ENCODE measurements around the gene SYTL4. TPM values are rescaled to one million over a fixed set of nuclear protein-coding genes. Genes with fewer than 3 reads are reported as not detected.

SYTL4 gene
- total RNA-seq, 1 experiment from 2014 or later, result 0.30 TPM

GRCh38 chrX:100685997-100686305 is 46.0 kb downstream of the SYTL4 start:
- Histone ChIP-seq H3K27me3 (ENCODE audit: low read length) (no peaks in the 10 kb centered on the region), H3K4me1 (ENCODE audit: low read length) (no peaks in the 10 kb centered on the region), H3K36me3 (ENCODE audit: insufficient read depth, low read length) (no peaks in the 10 kb centered on the region), H2AFZ (ENCODE audit: low read length) (no peak overlapping the region), H3K27ac (ENCODE audit: low read length) (no peak overlapping the region), H3K4me2 (ENCODE audit: low read depth, low read length, poor library complexity, severe bottlenecking) (no peak overlapping the region), H3K9ac (ENCODE audit: low read length) (no peak overlapping the region), H3K9me2 (replicated peaks; ENCODE audit: insufficient read depth, low read length) (no peaks in the 10 kb centered on the region), H4K20me1 (ENCODE audit: insufficient read depth, low read depth, low read length) (no peaks in the 10 kb centered on the region), H3K9me3 (ENCODE audit: low read length) (no peaks in the 10 kb centered on the region), H3K79me2 (ENCODE audit: low read length) (no peaks in the 10 kb centered on the region), H3K4me3 (ENCODE audit: low read length) (no peak overlapping the region)
- DNase-seq, result no peak

- H3K27me3 ChIP-seq (ENCODE audit: low read length), result no peaks in the 10 kb centered on the region
- H3K9me2 ChIP-seq (replicated peaks; ENCODE audit: insufficient read depth, low read length), result no peaks in the 10 kb centered on the region
- no peak overlapping the region for H2AFZ ChIP-seq (ENCODE audit: low read length)
- H3K4me2 ChIP-seq (ENCODE audit: low read depth, low read length, poor library complexity, severe bottlenecking), result no peak overlapping the region
- H3K4me1 ChIP-seq (ENCODE audit: low read length), result no peaks in the 10 kb centered on the region
- H3K9ac ChIP-seq (ENCODE audit: low read length), result no peak overlapping the region
- no peaks in the 10 kb centered on the region for H3K79me2 ChIP-seq (ENCODE audit: low read length)
- H4K20me1 ChIP-seq (ENCODE audit: insufficient read depth, low read depth, low read length), result no peaks in the 10 kb centered on the region
- no peak overlapping the region for H3K4me3 ChIP-seq (ENCODE audit: low read length)
- H3K9me3 ChIP-seq (ENCODE audit: low read length), result no peaks in the 10 kb centered on the region
- DNase-seq, result peak; percentile 94
- no peak overlapping the region for H3K27ac ChIP-seq (ENCODE audit: low read length)
- H3K36me3 ChIP-seq (ENCODE audit: insufficient read depth, low read length), result no peaks in the 10 kb centered on the region
These were observed 46.5 kb downstream of the SYTL4 start for GRCh38 chrX:100685284-100685996.

GRCh38 chrX:100682939-100683338 is 49.0 kb downstream of the SYTL4 start:
- Histone ChIP-seq H4K20me1 (ENCODE audit: insufficient read depth, low read depth, low read length) (no peaks in the 10 kb centered on the region), H3K9me3 (ENCODE audit: low read length) (no peaks in the 10 kb centered on the region), H3K36me3 (ENCODE audit: insufficient read depth, low read length) (no peaks in the 10 kb centered on the region), H3K27me3 (ENCODE audit: low read length) (no peaks in the 10 kb centered on the region), H3K79me2 (ENCODE audit: low read length) (no peaks in the 10 kb centered on the region), H3K9ac (ENCODE audit: low read length) (no peak overlapping the region), H2AFZ (ENCODE audit: low read length) (no peak overlapping the region), H3K27ac (ENCODE audit: low read length) (no peak overlapping the region), H3K4me1 (ENCODE audit: low read length) (no peaks in the 10 kb centered on the region), H3K4me2 (ENCODE audit: low read depth, low read length, poor library complexity, severe bottlenecking) (no peak overlapping the region), H3K9me2 (replicated peaks; ENCODE audit: insufficient read depth, low read length) (no peaks in the 10 kb centered on the region), H3K4me3 (ENCODE audit: low read length) (no peak overlapping the region)
- no peak for DNase-seq

- no peaks in the 10 kb centered on the region for H4K20me1 ChIP-seq (ENCODE audit: insufficient read depth, low read depth, low read length)
- no peak overlapping the region for H3K4me2 ChIP-seq (ENCODE audit: low read depth, low read length, poor library complexity, severe bottlenecking)
- no peak for DNase-seq
These were observed 50.3 kb downstream of the SYTL4 start for GRCh38 chrX:100681599-100681998.

GRCh38 chrX:100680756-100681155 is 51.2 kb downstream of the SYTL4 start:
- no peak overlapping the region for H3K4me3 ChIP-seq (ENCODE audit: low read length)
- no peak for DNase-seq
- no peak overlapping the region for H3K9ac ChIP-seq (ENCODE audit: low read length)
- no peak overlapping the region for H3K27ac ChIP-seq (ENCODE audit: low read length)
- H3K79me2 ChIP-seq (ENCODE audit: low read length), result no peaks in the 10 kb centered on the region
- H3K9me2 ChIP-seq (replicated peaks; ENCODE audit: insufficient read depth, low read length), result no peaks in the 10 kb centered on the region
- H3K9me3 ChIP-seq (ENCODE audit: low read length), result no peaks in the 10 kb centered on the region
- no peaks in the 10 kb centered on the region for H3K4me1 ChIP-seq (ENCODE audit: low read length)
- no peaks in the 10 kb centered on the region for H3K36me3 ChIP-seq (ENCODE audit: insufficient read depth, low read length)
- no peaks in the 10 kb centered on the region for H3K27me3 ChIP-seq (ENCODE audit: low read length)
- no peak overlapping the region for H3K4me2 ChIP-seq (ENCODE audit: low read depth, low read length, poor library complexity, severe bottlenecking)
- H2AFZ ChIP-seq (ENCODE audit: low read length), result no peak overlapping the region
- no peaks in the 10 kb centered on the region for H4K20me1 ChIP-seq (ENCODE audit: insufficient read depth, low read depth, low read length)

More at GRCh38 chrX:100681599-100681998, 50.3 kb downstream of the SYTL4 start:
- no peaks in the 10 kb centered on the region for H3K9me3 ChIP-seq (ENCODE audit: low read length)
- no peak overlapping the region for H3K9ac ChIP-seq (ENCODE audit: low read length)
- no peaks in the 10 kb centered on the region for H3K79me2 ChIP-seq (ENCODE audit: low read length)
- no peaks in the 10 kb centered on the region for H3K36me3 ChIP-seq (ENCODE audit: insufficient read depth, low read length)
- H3K4me1 ChIP-seq (ENCODE audit: low read length), result no peaks in the 10 kb centered on the region
- no peaks in the 10 kb centered on the region for H3K27me3 ChIP-seq (ENCODE audit: low read length)
- no peak overlapping the region for H3K27ac ChIP-seq (ENCODE audit: low read length)
- no peak overlapping the region for H2AFZ ChIP-seq (ENCODE audit: low read length)
- no peaks in the 10 kb centered on the region for H3K9me2 ChIP-seq (replicated peaks; ENCODE audit: insufficient read depth, low read length)
- no peak overlapping the region for H3K4me3 ChIP-seq (ENCODE audit: low read length)

- Histone ChIP-seq H4K20me1 (ENCODE audit: insufficient read depth, low read depth, low read length) (no peaks in the 10 kb centered on the region), H3K9ac (ENCODE audit: low read length) (no peak overlapping the region), H3K4me1 (ENCODE audit: low read length) (peaks cover 8% of the 10 kb centered on the region), H3K9me3 (ENCODE audit: low read length) (no peaks in the 10 kb centered on the region), H3K36me3 (ENCODE audit: insufficient read depth, low read length) (no peaks in the 10 kb centered on the region), H3K27ac (ENCODE audit: low read length) (no peak overlapping the region), H3K4me2 (ENCODE audit: low read depth, low read length, poor library complexity, severe bottlenecking) (no peak overlapping the region), H3K79me2 (ENCODE audit: low read length) (no peaks in the 10 kb centered on the region), H3K27me3 (ENCODE audit: low read length) (no peaks in the 10 kb centered on the region), H2AFZ (ENCODE audit: low read length) (no peak overlapping the region), H3K4me3 (ENCODE audit: low read length) (no peak overlapping the region), H3K9me2 (replicated peaks; ENCODE audit: insufficient read depth, low read length) (no peaks in the 10 kb centered on the region)
- no peak for DNase-seq
These were observed 54.2 kb downstream of the SYTL4 start for GRCh38 chrX:100677611-100678181.

GRCh38 chrX:100674705-100675104 is 57.2 kb downstream of the SYTL4 start:
- Histone ChIP-seq H3K36me3 (ENCODE audit: insufficient read depth, low read length) (no peaks in the 10 kb centered on the region), H3K9me2 (replicated peaks; ENCODE audit: insufficient read depth, low read length) (no peaks in the 10 kb centered on the region), H3K9me3 (ENCODE audit: low read length) (no peaks in the 10 kb centered on the region), H3K79me2 (ENCODE audit: low read length) (no peaks in the 10 kb centered on the region), H2AFZ (ENCODE audit: low read length) (no peak overlapping the region), H3K4me1 (ENCODE audit: low read length) (peaks cover 8% of the 10 kb centered on the region), H3K27me3 (ENCODE audit: low read length) (no peaks in the 10 kb centered on the region), H3K9ac (ENCODE audit: low read length) (no peak overlapping the region), H4K20me1 (ENCODE audit: insufficient read depth, low read depth, low read length) (no peaks in the 10 kb centered on the region), H3K27ac (ENCODE audit: low read length) (no peak overlapping the region), H3K4me3 (ENCODE audit: low read length) (no peak overlapping the region), H3K4me2 (ENCODE audit: low read depth, low read length, poor library complexity, severe bottlenecking) (no peak overlapping the region)
- peak; percentile 55 for DNase-seq

- Histone ChIP-seq H3K9ac (ENCODE audit: low read length) (no peak overlapping the region), H3K27ac (ENCODE audit: low read length) (no peak overlapping the region), H3K9me3 (ENCODE audit: low read length) (no peaks in the 10 kb centered on the region), H3K79me2 (ENCODE audit: low read length) (no peaks in the 10 kb centered on the region), H4K20me1 (ENCODE audit: insufficient read depth, low read depth, low read length) (no peaks in the 10 kb centered on the region), H3K9me2 (replicated peaks; ENCODE audit: insufficient read depth, low read length) (no peaks in the 10 kb centered on the region), H2AFZ (ENCODE audit: low read length) (no peak overlapping the region), H3K4me2 (ENCODE audit: low read depth, low read length, poor library complexity, severe bottlenecking) (no peak overlapping the region), H3K36me3 (ENCODE audit: insufficient read depth, low read length) (no peaks in the 10 kb centered on the region), H3K27me3 (ENCODE audit: low read length) (no peaks in the 10 kb centered on the region), H3K4me1 (ENCODE audit: low read length) (peaks cover 8% of the 10 kb centered on the region), H3K4me3 (ENCODE audit: low read length) (no peak overlapping the region)
- DNase-seq, result no peak
These were observed 58.4 kb downstream of the SYTL4 start for GRCh38 chrX:100673397-100673953.

All from Karpas-422 (cell line).